ENCODE results near the gene LRP11. TPM values are rescaled to one million over a fixed set of nuclear protein-coding genes. Genes with fewer than 3 reads are reported as not detected.

The LRP11 gene
- total RNA-seq, 1 donor from 2014 or later: 3.5 TPM

GRCh38 chr6:149769676-149770075 is 94.5 kb downstream of the LRP11 start:
- no peaks in the 10 kb centered on the region for H3K27me3 Mint-ChIP-seq (ENCODE audit: insufficient read depth)
- H3K27ac Mint-ChIP-seq: no peak overlapping the region
- peaks cover 9% of the 10 kb centered on the region for H3K9me3 Mint-ChIP-seq
- H3K4me3 Mint-ChIP-seq: no peak overlapping the region
- intact Hi-C loops (cut with micrococcal nuclease): no loop called here
- peaks cover 5% of the 10 kb centered on the region for H3K4me1 Mint-ChIP-seq (ENCODE audit: low read depth)
- peaks cover 29% of the 10 kb centered on the region for H3K36me3 Mint-ChIP-seq (ENCODE audit: low read depth)
- no peak for DNase-seq (ENCODE audit: low spot score)

Other genes starting within 250 kb of the LRP11 start
- 20.8 and 22.1 TPM in 2 replicates for gene KATNA1, start 215.6 kb downstream of the LRP11 start, total RNA-seq
- gene LATS1, start 146.3 kb downstream of the LRP11 start, total RNA-seq: 33.1 and 34.0 TPM in 2 replicates
- 81.3 and 90.5 TPM in 2 replicates for gene NUP43, start 117.8 kb downstream of the LRP11 start, total RNA-seq
- gene PCMT1, start 114.6 kb downstream of the LRP11 start, total RNA-seq: 88.8 and 92.3 TPM in 2 replicates
- not detected in 2 replicates for gene RAET1E, start 33.8 kb upstream of the LRP11 start, total RNA-seq
- gene RAET1G, start 58.8 kb upstream of the LRP11 start, total RNA-seq: 0.18 TPM in 1 of 2 replicates, not detected in the other
- 0.32 and 0.65 TPM in 2 replicates for gene ULBP2, start 77.7 kb upstream of the LRP11 start, total RNA-seq
- gene ULBP1, start 99.6 kb upstream of the LRP11 start, total RNA-seq: 0.91 and 0.99 TPM in 2 replicates
- not detected in 2 replicates for gene RAET1L, start 161.2 kb upstream of the LRP11 start, total RNA-seq
- 0.56 TPM in 1 of 2 replicates, not detected in the other for gene ULBP3, start 204.8 kb upstream of the LRP11 start, total RNA-seq